HG03469 (cell line): ENCODE data around the gene RNF183.

Experiments
- ATAC-seq: cut with Tn5 transposase; IDR thresholded peaks from one replicate; pipeline ENCODE4 v1.9.1; 2021; ENCODE audit warnings: mild to moderate bottlenecking, moderate library complexity, moderate number of reproducible peaks; ENCODE audit not compliant: unreplicated experiment

Gene RNF183

GRCh38 chr9:113302792-113303418, at the start of gene RNF183:
RNF183 (minus strand) TSS chr9:113303376; CDS start chr9:113298184, 5,192 bp downstream.
- no peak for ATAC-seq

GRCh38 chr9:113352411-113352810, 49.2 kb upstream of the RNF183 start:
- ATAC-seq, result no peak

- no peak for ATAC-seq
These were observed 48.8 kb upstream of the RNF183 start for GRCh38 chr9:113352006-113352405.

- ATAC-seq, result no peak
These were observed 47.8 kb upstream of the RNF183 start for GRCh38 chr9:113350937-113351336.

- no peak for ATAC-seq
These were observed 47.0 kb upstream of the RNF183 start for GRCh38 chr9:113350107-113350661.

- ATAC-seq, result no peak
These were observed 46.4 kb upstream of the RNF183 start, which contains the start of gene BSPRY for GRCh38 chr9:113349445-113350094. BSPRY (plus strand) TSS chr9:113349541; CDS start chr9:113349580, 39 bp downstream.

- ATAC-seq, result no peak
These were observed 45.9 kb upstream of the RNF183 start for GRCh38 chr9:113349066-113349444.

- ATAC-seq, result no peak
These were observed 45.3 kb upstream of the RNF183 start for GRCh38 chr9:113348437-113348836.

- no peak for ATAC-seq
These were observed 42.5 kb upstream of the RNF183 start for GRCh38 chr9:113345671-113346070.

GRCh38 chr9:113345190-113345589, 42.0 kb upstream of the RNF183 start:
- ATAC-seq, result no peak

GRCh38 chr9:113343732-113344231, 40.6 kb upstream of the RNF183 start:
- no peak for ATAC-seq

- ATAC-seq, result no peak
These were observed 38.7 kb upstream of the RNF183 start for GRCh38 chr9:113341712-113342410.

GRCh38 chr9:113340011-113340699, 37.0 kb upstream of the RNF183 start, which contains the start of gene WDR31:
WDR31 (minus strand) TSS chr9:113340275; CDS start chr9:113332022, 8,253 bp downstream.
- peak; percentile 89 for ATAC-seq

- no peak for ATAC-seq
These were observed 34.5 kb upstream of the RNF183 start for GRCh38 chr9:113337714-113338113.

- ATAC-seq, result no peak
These were observed 28.6 kb upstream of the RNF183 start for GRCh38 chr9:113331780-113332179.

GRCh38 chr9:113328045-113328782, 25.0 kb upstream of the RNF183 start:
- no peak for ATAC-seq

- no peak for ATAC-seq
These were observed 23.1 kb upstream of the RNF183 start for GRCh38 chr9:113326230-113326629.

- ATAC-seq, result no peak
These were observed 19.5 kb upstream of the RNF183 start for GRCh38 chr9:113322671-113323070.

- ATAC-seq, result no peak
These were observed 16.9 kb upstream of the RNF183 start for GRCh38 chr9:113320051-113320450.

- ATAC-seq, result no peak
These were observed 15.9 kb upstream of the RNF183 start for GRCh38 chr9:113319054-113319453.
